Testis (tissue), 3 donors: Measurements from ENCODE around the gene CAMK2D. TPM values are rescaled to one million over a fixed set of nuclear protein-coding genes. Genes with fewer than 3 reads are reported as not detected.

Experiments
- DNase-seq: peaks from one replicate; pipeline ENCODE4 v3.0.0-alpha.2; 2019
- H3K27ac ChIP-seq, 2 donors: fragments of 200-600 bp; sonication (generic); one replicate each; pipeline ENCODE4 v1.5.1; 2019
- H3K27me3 ChIP-seq: fragments of 200-600 bp; sonication (generic); one replicate; pipeline ENCODE4 v1.5.1; 2019
- H3K36me3 ChIP-seq: fragments of 200-600 bp; sonication (generic); one replicate; pipeline ENCODE4 v1.5.1; 2017; ENCODE audit warnings: low read depth; ENCODE audit errors: missing control alignments
- H3K4me1 ChIP-seq: fragments of 200-600 bp; sonication (generic); one replicate; pipeline ENCODE4 v1.5.1; 2019
- H3K4me3 ChIP-seq, 2 donors: fragments of 200-600 bp; sonication (generic); one replicate each; pipeline ENCODE4 v1.5.1; 2017 to 2019
- H3K9me3 ChIP-seq: fragments of 200-600 bp; sonication (generic); one replicate; pipeline ENCODE4 v1.5.1; 2017
- CTCF ChIP-seq, 3 experiments: fragments of 450-650 bp in 2 of 3; fragments of 200-600 bp in 1 of 3; sonication (generic) in 1 of 3; IDR thresholded peaks; one replicate each; pipeline ENCODE4 v1.5.1; 2016 to 2019; ENCODE audit warnings: antibody characterized with exemption in 3 of 3, mild to moderate bottlenecking in 2 of 3, moderate library complexity in 1 of 3
- POLR2A ChIP-seq: fragments of 450-650 bp; IDR thresholded peaks from one replicate; pipeline ENCODE4 v1.6.1; 2017; ENCODE audit warnings: antibody characterized with exemption, mild to moderate bottlenecking, moderate library complexity
- WGBS, 2 donors: methylation state at CpG; one replicate each; pipeline ENCODE4 v1.1.5; 2018; 5-methylcytosine and 5-hydroxymethylcytosine counted together
- intact Hi-C: fragments of 100-400 bp; cut with DNase I; formaldehyde crosslinking; loops from one replicate; pipeline ENCODE4 v1.15.1; 2023; ENCODE audit warnings: low total_unique reads
- polyA plus RNA-seq: library from polyadenylated mRNA; stranded (reverse); fragments of 350-450 nt; fragmentation: Illumina TruSeq; extraction: RNeasy Lipid Tissue Mini Kit (QIAGEN cat#74804); gene quantifications from one replicate; pipeline ENCODE4 v1.2.3, GENCODE V29; 2014; ENCODE audit warnings: low read depth, low replicate concordance; ENCODE audit not compliant: insufficient read depth
- total RNA-seq, 2 donors: library from RNA; depleted of rRNA; stranded (reverse); fragments of >200 nt; gene quantifications; one replicate each; pipeline ENCODE4 v1.2.3, GENCODE V29; 2016

Gene CAMK2D
- total and polyA plus RNA-seq, 3 donors from 2014 or later = 31.2 to 88.1 (median 72.4) TPM

GRCh38 chr4:113657586-113658233, 103.8 kb downstream of the CAMK2D start:
- intact Hi-C loops = no loop called here
- no peaks in the 10 kb centered on the region for H3K9me3 ChIP-seq
- H3K27ac ChIP-seq = no peak overlapping the region

DNA sequence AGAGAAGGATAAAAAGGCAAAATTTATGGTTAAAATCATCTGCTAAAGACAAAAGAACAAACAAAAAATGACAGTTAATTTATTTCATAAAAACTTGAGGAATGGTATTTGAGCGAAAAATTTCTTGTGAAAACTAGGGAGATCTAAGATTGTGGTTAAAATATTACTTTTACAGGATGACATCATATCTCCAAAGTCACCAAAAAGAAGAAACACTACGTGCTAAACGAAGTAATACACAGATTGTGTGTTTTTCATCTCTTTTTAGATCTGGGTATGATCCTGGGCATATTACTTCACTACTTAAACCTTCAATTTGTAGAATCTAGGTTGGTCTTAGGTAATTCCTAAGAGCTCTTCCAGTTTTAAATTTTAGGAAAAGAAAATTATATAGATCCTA, 107.7 kb downstream of the CAMK2D start:
- no peak overlapping the region for H3K4me3 ChIP-seq
- H3K4me1 ChIP-seq = peaks cover 6% of the 10 kb centered on the region
- no peaks in the 10 kb centered on the region for H3K9me3 ChIP-seq
- no peak for DNase-seq
- no peaks in the 10 kb centered on the region for H3K36me3 ChIP-seq
- WGBS, 2 donors = 89 to 90% methylated on average over 3 of the region's 3 CpGs
- no peak overlapping the region for H3K27ac ChIP-seq
- H3K27me3 ChIP-seq = no peaks in the 10 kb centered on the region
- TF ChIP-seq POLR2A (no peak), CTCF (IDR thresholded peaks at IDR 0.05) (no peak)
- intact Hi-C loops = no loop called here

More at GRCh38 chr4:113657586-113658233, 103.8 kb downstream of the CAMK2D start:
- Histone ChIP-seq H3K27me3 (no peaks in the 10 kb centered on the region), H3K36me3 (no peaks in the 10 kb centered on the region), H3K4me1 (peaks cover 6% of the 10 kb centered on the region), H3K4me3 (no peak overlapping the region)
- WGBS, 2 donors = 59 to 71% methylated on average over 3 of the region's 3 CpGs
- no peak for TF ChIP-seq CTCF (IDR thresholded peaks at IDR 0.05)
- no peak for TF ChIP-seq POLR2A
- DNase-seq = no peak

DNA sequence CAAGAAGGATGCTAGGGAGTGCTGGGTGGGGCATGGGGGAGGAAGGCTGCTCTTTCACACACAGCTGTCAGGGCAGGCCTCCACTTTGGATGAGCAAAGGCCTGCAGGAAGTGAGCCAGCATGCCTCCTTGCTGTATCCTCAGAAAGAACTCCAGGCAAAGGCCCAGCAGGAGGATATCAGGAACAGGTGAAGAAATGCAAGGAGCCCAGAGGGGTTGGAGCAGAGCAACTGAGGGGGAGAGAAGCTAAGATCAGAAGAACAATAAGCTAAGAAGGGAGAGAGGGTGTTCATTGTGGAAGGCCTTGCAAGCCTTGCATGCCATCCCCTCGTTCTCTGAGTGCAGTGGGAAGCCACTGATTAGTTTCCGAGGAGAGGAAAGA, 115.1 kb downstream of the CAMK2D start:
- H3K36me3 ChIP-seq = no peaks in the 10 kb centered on the region
- TF ChIP-seq POLR2A (no peak), CTCF (IDR thresholded peaks at IDR 0.05) (no peak)
- no peak for DNase-seq
- H3K27ac ChIP-seq = no peak overlapping the region
- no peaks in the 10 kb centered on the region for H3K27me3 ChIP-seq
- H3K4me1 ChIP-seq = peaks cover 5% of the 10 kb centered on the region
- intact Hi-C loops = no loop called here
- no peaks in the 10 kb centered on the region for H3K9me3 ChIP-seq
- no peak overlapping the region for H3K4me3 ChIP-seq
- 64 to 71% methylated on average over 2 of the region's 2 CpGs for WGBS, 2 donors

GRCh38 chr4:113645771-113646441, 115.6 kb downstream of the CAMK2D start:
- no peaks in the 10 kb centered on the region for H3K27me3 ChIP-seq
- H3K4me3 ChIP-seq = no peak overlapping the region
- intact Hi-C loops = no loop called here
- peaks cover 5% of the 10 kb centered on the region for H3K4me1 ChIP-seq
- no peaks in the 10 kb centered on the region for H3K9me3 ChIP-seq
- H3K27ac ChIP-seq = no peak overlapping the region
- DNase-seq = no peak
- H3K36me3 ChIP-seq = no peaks in the 10 kb centered on the region
- 72 to 74% methylated on average over 5 of the region's 5 CpGs for WGBS, 2 donors
- TF ChIP-seq POLR2A = no peak

- H3K4me3 ChIP-seq = no peak overlapping the region
- H3K27me3 ChIP-seq = no peaks in the 10 kb centered on the region
- no peak for TF ChIP-seq POLR2A
- no peak for TF ChIP-seq CTCF (IDR thresholded peaks at IDR 0.05)
- 100% methylated on average over 1 of the region's 1 CpG for WGBS, 2 donors
- intact Hi-C loops = no loop called here
- H3K27ac ChIP-seq = no peak overlapping the region
- H3K36me3 ChIP-seq = no peaks in the 10 kb centered on the region
- peaks cover 5% of the 10 kb centered on the region for H3K4me1 ChIP-seq
- no peak for DNase-seq
- H3K9me3 ChIP-seq = no peaks in the 10 kb centered on the region
Observed at GRCh38 chr4:113645288-113645687, 116.2 kb downstream of the CAMK2D start.
